Retinal pigment epithelial cell (primary cell): ENCODE results near the gene RPS19.

Experiments used
- DNase-seq: peaks from one replicate; pipeline ENCODE4 v3.0.0-alpha.2; 2010; ENCODE audit warnings: low read depth
- H3K4me3 ChIP-seq: 2 replicates; pipeline ENCODE4 v1.5.1; 2011; ENCODE audit warnings: mild to moderate bottlenecking, low read length, control low read depth, moderate library complexity
- TF ChIP-seq, protein P1 (sequence below): conservative IDR thresholded peaks from 2 replicates; pipeline ENCODE4 v1.5.1; 2011; ENCODE audit warnings: low read depth, low read length, control low read depth, inconsistent platforms

The RPS19 gene

DNA sequence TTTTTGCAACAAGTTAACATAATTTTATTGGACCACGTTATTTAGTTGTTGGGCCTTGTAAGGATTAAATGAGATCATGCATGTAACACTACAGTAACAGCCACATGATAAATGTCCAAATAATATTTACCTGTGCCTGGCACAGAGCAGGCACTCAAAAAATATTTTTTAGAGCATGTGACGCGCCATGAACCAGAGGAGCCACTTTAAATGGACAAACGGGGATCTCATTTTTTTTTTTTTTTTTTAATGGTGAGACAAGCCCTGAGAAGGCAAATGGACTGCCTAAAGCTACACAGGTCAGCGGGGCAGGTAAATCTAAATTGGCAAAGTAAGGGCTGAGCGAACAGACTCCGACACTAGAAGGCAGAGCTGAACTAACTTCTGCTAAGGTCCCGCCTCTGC lies 840 bp upstream of the RPS19 start:
- TF ChIP-seq, protein P1, sequence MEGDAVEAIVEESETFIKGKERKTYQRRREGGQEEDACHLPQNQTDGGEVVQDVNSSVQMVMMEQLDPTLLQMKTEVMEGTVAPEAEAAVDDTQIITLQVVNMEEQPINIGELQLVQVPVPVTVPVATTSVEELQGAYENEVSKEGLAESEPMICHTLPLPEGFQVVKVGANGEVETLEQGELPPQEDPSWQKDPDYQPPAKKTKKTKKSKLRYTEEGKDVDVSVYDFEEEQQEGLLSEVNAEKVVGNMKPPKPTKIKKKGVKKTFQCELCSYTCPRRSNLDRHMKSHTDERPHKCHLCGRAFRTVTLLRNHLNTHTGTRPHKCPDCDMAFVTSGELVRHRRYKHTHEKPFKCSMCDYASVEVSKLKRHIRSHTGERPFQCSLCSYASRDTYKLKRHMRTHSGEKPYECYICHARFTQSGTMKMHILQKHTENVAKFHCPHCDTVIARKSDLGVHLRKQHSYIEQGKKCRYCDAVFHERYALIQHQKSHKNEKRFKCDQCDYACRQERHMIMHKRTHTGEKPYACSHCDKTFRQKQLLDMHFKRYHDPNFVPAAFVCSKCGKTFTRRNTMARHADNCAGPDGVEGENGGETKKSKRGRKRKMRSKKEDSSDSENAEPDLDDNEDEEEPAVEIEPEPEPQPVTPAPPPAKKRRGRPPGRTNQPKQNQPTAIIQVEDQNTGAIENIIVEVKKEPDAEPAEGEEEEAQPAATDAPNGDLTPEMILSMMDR, result no peak
- peak overlapping the region; percentile 96 for H3K4me3 ChIP-seq
- no peak for DNase-seq

GRCh38 chr19:41860419-41861115 lies 512 bp downstream of the RPS19 start:
- peak overlapping the region; percentile 96 for H3K4me3 ChIP-seq
- no peak for DNase-seq
- TF ChIP-seq, protein P1, result no peak

GRCh38 chr19:41861116-41861768 lies 1.2 kb downstream of the RPS19 start:
- TF ChIP-seq, protein P1, result no peak
- no peak for DNase-seq
- H3K4me3 ChIP-seq, result peak overlapping the region; percentile 96

DNA sequence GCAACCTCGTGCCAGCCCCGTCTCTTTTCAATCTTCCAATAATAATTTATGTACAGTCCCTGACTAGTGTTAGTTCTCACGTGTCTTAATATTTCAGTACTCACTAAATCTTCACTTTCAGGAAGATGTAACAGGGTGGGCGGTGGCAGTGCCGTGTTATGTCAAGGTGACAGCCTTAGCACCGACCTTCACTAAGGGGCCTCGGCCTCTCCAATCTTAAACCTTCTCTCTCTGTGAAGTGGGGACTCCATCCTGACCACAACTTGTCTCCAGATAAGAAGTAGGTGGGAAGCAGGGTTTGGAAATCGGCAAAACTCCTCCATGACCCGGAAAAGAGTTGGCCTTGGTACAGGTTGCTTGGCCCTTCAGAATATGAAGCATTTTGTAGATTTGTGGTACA lies 1.8 kb downstream of the RPS19 start:
- H3K4me3 ChIP-seq, result peak overlapping the region; percentile 96
- no peak for DNase-seq
- TF ChIP-seq, protein P1, result no peak

DNA sequence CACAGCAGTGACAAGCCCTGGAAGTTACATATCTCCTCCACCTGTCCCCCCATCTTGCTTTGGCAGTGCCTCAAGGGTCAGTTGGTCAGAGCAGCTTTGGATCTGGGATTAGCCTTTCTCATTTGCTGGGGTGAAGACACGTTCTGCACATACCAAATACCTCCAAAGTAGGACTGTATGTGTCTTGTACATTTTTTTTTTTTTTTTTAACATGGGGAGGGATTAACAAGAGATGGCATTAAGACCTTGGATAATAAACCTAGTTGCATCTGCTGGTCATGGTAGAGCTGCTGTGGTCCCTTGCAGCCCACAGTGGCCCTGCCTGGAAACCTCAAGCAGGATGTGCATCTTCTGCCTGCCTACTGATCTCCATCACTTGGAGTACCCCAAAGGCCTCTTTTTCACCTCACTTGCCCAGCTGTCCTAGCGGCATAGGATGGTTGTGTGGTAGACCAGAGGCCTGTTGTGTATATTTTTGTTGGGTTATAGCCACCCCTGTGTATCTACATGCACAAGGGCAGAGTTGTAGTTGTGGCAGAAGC lies 2.5 kb downstream of the RPS19 start:
- peak overlapping the region; percentile 1 for H3K4me3 ChIP-seq
- DNase-seq, result no peak
- TF ChIP-seq, protein P1, result no peak

- no peak overlapping the region for H3K4me3 ChIP-seq
- DNase-seq, result no peak
- TF ChIP-seq, protein P1, result no peak
Measured at GRCh38 chr19:41863209-41863931, 3.3 kb downstream of the RPS19 start.
